GM21367 (cell line): ENCODE measurements around the gene JPT2.

ENCODE experiments used
- ATAC-seq: cut with Tn5 transposase; IDR thresholded peaks from one replicate; pipeline ENCODE4 v1.9.1; 2021; ENCODE audit not compliant: unreplicated experiment

The JPT2 gene

DNA sequence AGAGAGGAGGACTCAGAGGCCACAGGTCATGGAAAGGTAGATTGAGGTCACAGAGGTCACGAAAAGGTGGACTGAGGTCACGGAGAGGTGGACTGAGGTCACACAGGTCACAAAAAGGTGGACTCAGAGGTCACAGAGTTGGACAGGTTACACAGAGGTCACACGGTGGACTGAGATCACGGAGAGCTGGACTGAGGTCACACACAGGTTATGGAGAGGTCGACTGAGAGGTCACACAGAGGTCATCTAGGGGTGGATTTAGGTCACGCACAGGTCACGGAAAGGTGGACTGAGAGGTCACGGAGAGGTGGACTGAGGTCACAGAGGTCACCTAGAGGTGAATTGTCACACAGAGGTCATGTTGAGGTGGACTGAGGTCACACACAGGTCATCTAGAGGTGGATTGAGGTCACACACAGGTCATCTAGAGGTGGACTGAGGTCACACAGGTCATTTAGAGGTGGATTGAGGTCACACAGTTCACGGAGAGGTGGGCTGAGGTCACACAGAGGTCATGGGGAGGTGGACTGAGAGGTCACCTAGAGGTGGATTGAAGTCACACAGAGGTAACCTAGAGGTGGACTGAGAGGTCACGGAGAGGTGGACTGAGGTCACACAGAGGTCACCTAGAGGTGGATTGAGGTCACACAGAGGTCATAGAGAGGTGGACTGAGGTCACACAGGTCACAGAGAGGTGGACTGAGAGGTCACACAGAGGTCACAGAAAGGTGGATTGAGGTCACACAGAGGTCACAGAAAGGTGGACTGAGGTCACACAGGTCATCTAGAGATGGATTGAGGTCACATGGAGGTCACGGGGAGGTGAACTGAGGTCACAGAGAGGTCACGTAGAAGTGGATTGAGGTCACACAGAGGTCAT, 26.7 kb upstream of the JPT2 start:
- no peak for ATAC-seq

- ATAC-seq = no peak
Observed at GRCh38 chr16:1651974-1652312, 26.1 kb upstream of the JPT2 start.

DNA sequence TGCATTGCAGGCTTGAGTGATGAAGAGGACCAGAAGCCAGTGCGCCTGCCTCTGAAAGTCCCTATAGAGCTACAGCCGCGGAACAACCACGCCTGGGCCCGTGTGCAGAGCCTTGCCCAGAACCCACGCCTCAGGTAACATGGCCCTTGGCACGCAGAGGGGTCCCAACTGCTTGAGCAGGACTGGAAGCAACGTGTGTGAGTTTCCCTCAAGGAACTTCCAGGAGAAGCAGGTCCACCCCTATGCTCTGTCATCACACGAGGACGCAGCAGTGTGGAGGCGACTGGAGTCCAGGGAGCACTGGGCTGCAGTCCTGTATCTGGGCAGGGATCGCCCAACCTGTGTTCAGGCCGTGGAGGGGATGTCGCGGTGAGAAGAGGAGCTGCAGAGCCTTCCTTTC, 25.1 kb upstream of the JPT2 start:
- ATAC-seq = no peak

DNA sequence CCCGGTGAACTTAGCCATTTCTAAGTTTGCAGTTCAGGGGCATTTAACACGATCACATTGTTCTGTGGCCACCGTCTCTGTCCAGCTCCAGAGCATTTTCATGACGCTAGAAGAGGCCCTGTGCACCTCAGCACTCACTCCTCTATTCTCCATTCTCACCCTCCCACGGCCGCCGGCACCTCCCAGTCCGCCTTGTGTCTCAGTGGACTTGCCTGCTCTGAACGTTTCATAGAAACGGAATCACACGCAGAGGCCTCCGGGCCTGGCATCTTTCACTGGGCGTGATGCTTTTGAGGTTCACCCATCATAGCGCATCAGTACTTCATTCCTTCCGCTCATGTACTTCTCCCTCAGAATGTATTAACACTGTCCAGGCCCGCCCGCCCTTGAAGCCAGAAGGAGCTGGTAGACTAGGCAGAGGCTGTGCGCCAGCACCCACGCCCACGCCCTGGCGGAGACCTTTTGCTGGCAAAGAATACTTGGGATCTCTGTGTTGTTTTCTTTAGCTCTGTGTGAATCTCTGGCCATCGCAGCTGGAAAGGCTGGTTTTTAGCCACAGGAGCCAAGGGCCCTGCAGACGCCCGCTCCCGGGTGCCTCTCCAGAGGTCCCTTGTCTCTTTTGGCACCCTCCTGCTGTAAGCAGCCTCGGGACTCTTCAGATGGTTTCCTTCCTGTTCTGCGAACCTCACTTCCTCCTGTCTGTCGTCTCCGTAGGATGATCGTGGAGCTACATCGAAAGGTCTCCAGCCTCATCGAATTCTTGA, 23.4 kb upstream of the JPT2 start:
- no peak for ATAC-seq

GRCh38 chr16:1655269-1655807, 22.7 kb upstream of the JPT2 start:
- ATAC-seq = no peak

GRCh38 chr16:1655909-1656807, 21.9 kb upstream of the JPT2 start:
- no peak for ATAC-seq

DNA sequence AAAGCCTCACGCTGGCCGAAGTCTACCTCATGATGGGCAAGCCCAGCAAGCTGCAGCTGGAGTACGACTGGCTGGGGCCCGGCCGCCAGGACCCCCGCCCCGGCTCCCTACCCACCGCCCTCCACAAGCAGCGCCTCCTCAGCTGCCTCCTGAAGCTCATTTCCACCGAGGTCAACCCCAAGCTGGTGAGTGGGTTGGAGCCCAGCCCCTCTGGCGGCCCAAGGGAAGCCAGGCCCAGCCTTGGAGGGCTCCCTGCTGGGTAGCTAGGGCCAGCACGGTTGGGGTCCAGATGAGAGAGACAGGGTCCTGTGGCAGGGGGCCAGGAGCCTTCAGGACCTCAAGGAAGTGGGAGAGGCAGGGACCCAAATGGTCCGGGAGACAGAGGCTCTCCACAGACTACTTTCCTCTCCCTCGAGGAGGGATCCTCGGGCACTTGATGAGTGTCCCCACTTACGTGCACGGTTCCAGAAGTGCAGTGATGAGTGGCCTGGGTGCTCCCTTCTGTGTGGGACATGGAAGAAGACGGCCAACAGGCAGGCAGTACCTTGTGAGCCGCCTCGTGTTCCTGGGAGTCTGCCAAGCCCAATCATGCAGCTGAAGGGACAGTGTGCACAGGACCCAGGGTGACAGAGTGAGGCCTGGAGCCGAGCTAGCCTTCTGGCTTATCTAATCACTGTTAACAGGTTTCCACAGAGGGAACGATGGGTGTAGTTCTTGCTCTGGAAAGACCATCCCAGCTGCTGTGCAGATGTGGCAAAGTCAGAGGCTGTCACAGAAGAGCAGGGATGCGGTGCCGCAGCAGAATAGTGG, 21.1 kb upstream of the JPT2 start:
- no peak for ATAC-seq

DNA sequence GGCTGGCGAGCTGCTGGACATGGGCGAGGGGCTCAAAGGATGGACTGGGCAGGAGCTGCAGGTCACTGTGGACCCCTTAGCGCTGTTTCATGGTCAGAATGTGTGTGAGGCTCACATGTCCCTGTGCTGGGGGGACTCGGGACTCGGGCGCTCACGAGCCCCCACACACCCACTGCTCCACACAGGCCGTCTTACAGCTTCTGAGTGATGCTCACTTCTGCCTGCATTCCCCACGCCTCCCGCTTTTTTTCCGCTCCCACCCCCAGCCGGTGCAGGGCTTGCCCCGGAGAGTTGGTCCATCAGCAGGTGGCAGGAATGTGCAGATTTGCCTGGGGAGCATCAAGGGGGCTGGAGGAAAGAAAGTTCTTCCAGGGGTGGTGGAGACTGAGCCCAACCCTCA, 20.2 kb upstream of the JPT2 start:
- ATAC-seq = no peak

- ATAC-seq = no peak
Observed at GRCh38 chr16:1659031-1659430, 19.0 kb upstream of the JPT2 start.

DNA sequence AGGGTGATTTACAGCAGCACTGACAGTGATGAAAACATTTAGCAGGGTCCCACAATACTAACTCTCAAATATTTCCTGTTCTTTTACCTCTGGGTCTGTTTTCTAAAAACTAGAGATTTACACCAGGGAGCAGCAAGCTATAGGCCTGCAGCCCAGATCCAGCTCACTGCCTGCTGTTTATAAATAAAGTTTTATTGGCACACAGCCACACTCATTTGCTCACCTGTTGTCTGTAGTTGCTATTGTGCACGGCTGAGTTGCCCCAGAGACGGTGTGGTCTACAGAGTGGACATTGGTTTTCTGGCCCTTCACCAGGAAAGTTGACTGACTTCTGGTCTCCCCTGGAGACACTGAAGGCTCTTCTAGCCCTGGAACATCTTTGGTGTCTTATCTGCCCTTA, 16.3 kb upstream of the JPT2 start:
- no peak for ATAC-seq

DNA sequence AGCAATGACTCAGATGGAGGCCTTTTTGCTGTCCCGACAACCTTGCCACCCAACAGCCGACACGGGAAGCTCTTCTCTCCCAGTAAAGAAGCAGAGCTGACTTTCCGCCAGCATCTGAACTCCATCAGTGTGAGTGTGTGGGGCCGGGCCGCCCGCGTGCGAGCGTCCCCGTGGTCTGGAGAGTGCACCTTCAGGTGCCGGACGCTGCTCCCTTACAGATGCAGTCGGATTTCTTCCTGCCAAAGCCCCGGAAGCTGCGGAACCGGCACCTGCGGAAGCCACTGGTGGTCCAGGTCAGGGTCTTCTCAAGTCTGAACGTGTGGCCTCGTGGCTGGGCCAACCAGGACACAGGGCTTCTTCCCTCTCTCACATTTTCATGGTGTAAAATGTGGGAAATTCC, 15.5 kb upstream of the JPT2 start:
- ATAC-seq = no peak

GRCh38 chr16:1665829-1666228, 12.2 kb upstream of the JPT2 start:
- ATAC-seq = no peak

- ATAC-seq = no peak
Observed at GRCh38 chr16:1666316-1666715, 11.8 kb upstream of the JPT2 start.

DNA sequence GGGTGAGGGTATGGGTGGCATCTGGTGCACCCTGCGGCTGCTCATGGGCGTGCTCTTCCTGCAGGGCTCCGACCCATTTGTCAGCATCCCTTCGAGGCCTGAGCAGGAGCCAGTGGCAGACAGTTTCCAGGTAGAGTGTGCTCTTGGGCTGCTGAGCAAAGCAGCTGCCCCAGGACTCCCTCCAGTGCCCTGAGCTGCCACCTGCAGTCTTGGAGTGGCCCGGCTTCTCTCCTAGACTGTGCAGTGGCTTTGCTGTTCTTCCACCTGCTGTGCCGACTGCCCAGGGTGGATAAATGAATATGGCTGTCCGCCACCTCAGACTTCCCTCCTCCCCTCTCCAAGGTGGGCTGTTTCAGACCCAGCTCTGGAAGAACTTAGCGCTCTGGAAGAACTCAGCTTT, 10.8 kb upstream of the JPT2 start:
- ATAC-seq = no peak

DNA sequence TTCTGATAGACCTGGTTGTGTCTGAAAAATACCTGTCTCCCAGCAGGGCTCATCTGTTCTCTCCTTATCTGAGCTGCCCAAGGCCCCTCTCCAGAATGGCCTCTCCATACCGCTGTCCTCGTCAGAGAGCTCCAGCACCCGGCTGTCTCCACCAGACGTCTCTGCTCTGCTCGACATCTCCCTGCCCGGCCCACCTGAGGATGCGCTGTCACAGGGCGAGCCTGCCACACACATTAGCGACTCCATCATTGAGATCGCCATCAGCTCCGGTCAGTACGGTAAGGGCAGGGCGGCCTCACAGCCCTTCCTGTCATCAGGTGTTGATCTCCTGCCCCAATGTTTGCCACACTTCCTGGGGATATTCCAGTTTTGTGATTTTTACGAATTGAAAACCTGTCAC, 10.2 kb upstream of the JPT2 start:
- ATAC-seq = no peak

DNA sequence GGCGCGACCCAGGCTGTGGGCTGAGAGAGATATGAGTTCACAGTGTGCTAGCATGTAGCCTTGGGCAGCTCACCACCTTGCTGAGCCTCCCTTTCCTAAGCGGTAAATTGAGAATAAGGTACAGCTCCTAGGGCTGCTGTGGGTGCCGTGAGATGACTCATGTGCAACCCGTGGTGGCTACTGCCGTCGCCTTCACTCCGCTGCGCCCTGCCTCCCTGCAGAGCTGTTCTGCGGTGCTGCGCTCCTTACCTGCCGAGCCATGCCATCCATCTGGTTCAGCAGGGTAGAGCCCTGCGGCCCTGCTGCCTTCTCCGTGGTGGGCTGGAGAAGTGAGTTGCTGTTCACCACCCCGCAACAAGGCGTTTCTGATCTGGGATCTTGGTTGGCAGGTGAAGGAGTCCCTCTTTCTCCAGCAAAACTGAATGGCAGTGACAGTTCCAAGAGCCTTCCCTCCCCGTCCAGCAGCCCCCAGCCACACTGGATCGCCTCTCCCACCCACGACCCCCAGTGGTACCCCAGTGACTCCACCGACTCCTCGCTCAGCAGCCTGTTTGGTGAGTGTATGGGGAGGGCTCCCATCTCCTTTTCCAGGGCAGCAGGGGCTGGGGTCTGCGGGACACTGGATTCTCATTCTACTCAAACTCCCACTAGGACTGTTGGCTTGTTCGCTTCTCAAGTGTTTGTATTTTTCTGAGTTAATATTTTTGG, 9.3 kb upstream of the JPT2 start:
- no peak for ATAC-seq

DNA sequence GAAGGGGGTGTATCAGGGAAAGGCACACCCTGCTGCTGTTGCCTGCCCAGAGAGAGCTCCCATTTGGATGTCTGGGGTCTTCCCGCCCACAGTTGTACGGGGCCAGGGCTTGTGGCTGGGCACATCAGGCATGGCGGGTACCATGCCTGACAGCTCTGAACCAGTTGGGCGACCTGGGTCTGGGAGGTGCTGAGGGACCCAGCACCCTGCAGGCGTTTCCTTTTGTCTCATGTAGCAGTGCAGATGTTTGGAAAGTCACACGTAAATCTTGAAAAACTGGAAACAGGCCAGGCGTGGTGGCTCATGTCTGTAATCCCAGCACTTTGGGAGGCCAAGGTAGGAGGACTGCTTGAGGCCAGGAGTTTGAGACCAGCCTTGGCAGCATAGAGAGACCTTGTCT, 8.4 kb upstream of the JPT2 start:
- ATAC-seq = no peak

DNA sequence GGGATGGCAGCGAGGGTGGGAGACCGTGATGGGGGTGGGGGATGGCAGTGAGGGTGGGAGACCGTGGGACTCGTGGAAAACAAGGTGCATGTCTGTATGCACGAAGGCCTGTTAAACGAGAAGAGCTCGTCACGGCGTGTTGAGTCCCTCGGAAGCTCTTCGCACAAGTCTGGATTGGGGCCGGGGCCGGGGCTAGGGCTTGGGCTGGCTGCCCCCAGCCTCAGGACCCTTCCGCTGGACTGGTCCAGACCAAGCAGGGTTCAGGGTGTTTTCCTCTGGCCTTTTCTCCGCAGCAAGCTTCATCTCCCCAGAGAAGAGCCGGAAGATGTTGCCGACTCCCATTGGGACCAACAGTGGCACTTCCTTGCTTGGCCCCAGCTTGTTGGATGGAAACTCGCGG, 7.7 kb upstream of the JPT2 start:
- no peak for ATAC-seq

- ATAC-seq = no peak
Observed at GRCh38 chr16:1670866-1671265, 7.2 kb upstream of the JPT2 start.
